K562 (cell line): ENCODE measurements around the gene GLIPR1. TPM values are rescaled to one million over a fixed set of nuclear protein-coding genes. Genes with fewer than 3 reads are reported as not detected.

Experiments
- ATAC-seq: fragments of 200-7000 bp; cut with Tn5 transposase; 3 replicates; pipeline ENCODE4 v1.9.1; 2020; ENCODE audit warnings: moderate library complexity
- BruUV-seq: library from RNA; stranded (reverse); fragments of 400-500 nt; replicated peaks from 2 replicates; lab custom pipeline; 2021; lab: Mats Ljungman, UMichigan
- CTCF ChIA-PET: fragments of 300-600 bp; formaldehyde crosslinking; extraction: SDS; loops from one replicate; lab custom pipeline; 2021; ENCODE audit warnings: low intra/inter-chr PET ratio; lab: Yijun Ruan, JAX
- POLR2A ChIA-PET: fragments of 300-600, 350-650 bp; sonication (Branson Sonifier 250); formaldehyde crosslinking; extraction: SDS; loops from one replicate; lab custom pipeline; 2021; ENCODE audit warnings: antibody characterized with exemption, inconsistent platforms; lab: Yijun Ruan, JAX
- DNase-seq, 4 experiments: peaks; one replicate each; pipeline versions ENCODE4 v3.0.0 to v3.0.0-alpha.2; 2011 to 2018; ENCODE audit warnings: low spot score in 3 of 4, mixed read lengths in 3 of 4; ENCODE audit errors: extremely low read depth in 1 of 4
- FAIRE-seq: peaks from 2 replicates; lab custom pipeline; 2011; peaks lifted over from hg19 to GRCh38; lab: Jason Lieb, UNC
- H2AFZ ChIP-seq: 2 replicates; pipeline ENCODE4 v1.6.0; 2011; ENCODE audit warnings: low read depth, low read length, control low read depth, inconsistent platforms
- H3K27ac ChIP-seq: fragments of 200-600 bp; 3 replicates; pipeline ENCODE4 v1.8.0; 2011; ENCODE audit warnings: low read depth, mild to moderate bottlenecking, control low read depth, inconsistent platforms, low read length, moderate library complexity, mixed read lengths; ENCODE audit errors: extremely low read depth
- H3K27me3 ChIP-seq, 2 experiments: fragments of 300-600 bp in 1 of 2; 2 replicates in 1 of 2; 3 replicates in 1 of 2; pipeline versions ENCODE4 v1.6.0 to v1.8.0; 2011; ENCODE audit warnings: inconsistent platforms in 2 of 2, low read length in 2 of 2, mild to moderate bottlenecking in 1 of 2, mixed read lengths in 1 of 2, moderate library complexity in 1 of 2; ENCODE audit not compliant: control insufficient read depth in 2 of 2, insufficient read depth in 2 of 2
- H3K36me3 ChIP-seq: fragments of 300-600 bp; 3 replicates; pipeline ENCODE4 v1.8.0; 2011; ENCODE audit warnings: mild to moderate bottlenecking, low read length, inconsistent platforms; ENCODE audit not compliant: control insufficient read depth, insufficient read depth
- H3K4me1 ChIP-seq, 2 experiments: fragments of 200-600 bp in 1 of 2; replicated peaks in 1 of 2; 2 replicates in 1 of 2; 3 replicates in 1 of 2; pipeline versions ENCODE4 v1.5.1 to v1.8.0; 2011; ENCODE audit warnings: inconsistent platforms in 2 of 2, low read length in 2 of 2, mild to moderate bottlenecking in 1 of 2, mixed read lengths in 1 of 2, moderate library complexity in 1 of 2; ENCODE audit not compliant: control insufficient read depth in 2 of 2, insufficient read depth in 2 of 2
- H3K4me2 ChIP-seq: 2 replicates; pipeline ENCODE4 v1.6.1; 2011; ENCODE audit warnings: low read length, control low read depth, inconsistent platforms, mixed read lengths; ENCODE audit not compliant: insufficient read depth
- H3K4me3 ChIP-seq: fragments of 200-600 bp; sonication (generic), shearing (Covaris generic); 2 replicates; pipeline ENCODE4 v1.5.1; 2016; ENCODE audit warnings: control low read depth, inconsistent platforms
- H3K79me2 ChIP-seq: fragments of 200-600 bp; 3 replicates; pipeline ENCODE4 v1.8.0; 2011; ENCODE audit warnings: low read length, inconsistent platforms; ENCODE audit not compliant: control insufficient read depth, insufficient read depth
- H3K9ac ChIP-seq, 2 experiments: 2 replicates each; pipeline versions ENCODE4 v1.6.0 to v1.6.1; 2011; ENCODE audit warnings: low read depth in 2 of 2, low read length in 2 of 2, control low read depth in 1 of 2, inconsistent platforms in 1 of 2, mild to moderate bottlenecking in 1 of 2, mixed read lengths in 1 of 2; ENCODE audit not compliant: insufficient read depth in 1 of 2
- H3K9me1 ChIP-seq: one replicate; pipeline ENCODE4 v1.6.0; 2011; ENCODE audit warnings: inconsistent platforms, mild to moderate bottlenecking, low read length, moderate library complexity; ENCODE audit not compliant: control insufficient read depth, insufficient read depth
- H3K9me3 ChIP-seq: replicated peaks from 2 replicates; pipeline ENCODE4 v1.5.1; 2011; ENCODE audit warnings: low read depth, low read length, inconsistent platforms; ENCODE audit not compliant: control insufficient read depth, insufficient read depth
- H4K20me1 ChIP-seq: replicated peaks from 2 replicates; pipeline ENCODE4 v1.6.1; 2011; ENCODE audit warnings: low read length, inconsistent platforms, mixed read lengths; ENCODE audit not compliant: control insufficient read depth, insufficient read depth
- CEBPB ChIP-seq: fragments of 450-650 bp; IDR thresholded peaks from 2 replicates; pipeline ENCODE4 v1.6.1; 2016; ENCODE audit warnings: missing genetic modification characterization, missing compliant biosample characterization
- CEBPG ChIP-seq, 3 experiments: fragments of 200-800 bp in 1 of 3; sonication (Bioruptor generic) in 1 of 3; sonication (generic) in 1 of 3; formaldehyde crosslinking in 1 of 3; IDR thresholded peaks in 2 of 3; conservative IDR thresholded peaks in 1 of 3; 2 replicates each; pipeline versions ENCODE4 v1.6.1 to v1.8.0; 2016 to 2022; ENCODE audit warnings: missing compliant biosample characterization in 2 of 3, missing genetic modification characterization in 2 of 3, mild to moderate bottlenecking in 1 of 3, missing genetic modification reagents in 1 of 3
- E2F6 ChIP-seq, 2 experiments: IDR thresholded peaks; 2 replicates each; pipeline ENCODE4 v1.6.1; 2011; ENCODE audit warnings: borderline replicate concordance in 1 of 2, control low read depth in 1 of 2, low read depth in 1 of 2, low read length in 1 of 2, mild to moderate bottlenecking in 1 of 2, mixed read lengths in 1 of 2, moderate library complexity in 1 of 2; ENCODE audit not compliant: insufficient read depth in 1 of 2, insufficient read length in 1 of 2, poor library complexity in 1 of 2, severe bottlenecking in 1 of 2; ENCODE audit errors: extremely low read depth in 1 of 2
- HMGXB4 ChIP-seq: sonication (generic); formaldehyde crosslinking; IDR thresholded peaks from 2 replicates; pipeline ENCODE4 v1.8.1; 2023; ENCODE audit warnings: mild to moderate bottlenecking, missing genetic modification reagents
- MBD2 ChIP-seq: sonication (generic); IDR thresholded peaks from 2 replicates; pipeline ENCODE4 v1.6.1; 2016; ENCODE audit warnings: low read depth, borderline replicate concordance
- WGBS: fragments of 100-300 bp; shearing (Covaris generic); methylation state at CpG from one replicate; pipeline ENCODE4 v1.1.6; 2016; ENCODE audit warnings: low coverage, mixed read lengths; ENCODE audit not compliant: insufficient coverage; ENCODE audit errors: missing lambda C conversion rate; 5-methylcytosine and 5-hydroxymethylcytosine counted together
- in situ Hi-C: fragments of 300-500 bp; cut with MboI; formaldehyde crosslinking; loops from 4 replicates; pipeline ENCODE4 v1.15.0; 2018; ENCODE audit warnings: inconsistent platforms, mixed read lengths
- intact Hi-C: fragments of 100-400 bp; cut with micrococcal nuclease; formaldehyde crosslinking; loops from 2 replicates; pipeline ENCODE4 v1.14.2; 2022
- polyA plus RNA-seq, 8 experiments: library from polyadenylated mRNA; depleted of rRNA in 4 of 8; stranded (reverse) in 5 of 8; unstranded in 3 of 8; fragments of >200 nt; fragmentation: Nextera tagmentation in 2 of 8; fragmentation: Illumina TruSeq in 1 of 8; extraction: Ambion mirVana in 2 of 8; extraction: Trizol in 1 of 8; gene quantifications; 2 replicates each; pipeline versions ENCODE4 v1.2.1 to v1.2.3, GENCODE V29; 2011 to 2014; ENCODE audit warnings: inconsistent platforms in 1 of 8, missing spikeins in 1 of 8
- total RNA-seq, 7 experiments: library from RNA; depleted of rRNA in 6 of 7; stranded (reverse); fragments of >200 nt in 6 of 7; fragmentation: Illumina TruSeq in 2 of 7; extraction: Trizol in 2 of 7; gene quantifications; 2 replicates each; pipeline versions ENCODE4 v1.2.1 to v1.2.3, GENCODE V29; 2011 to 2021; ENCODE audit warnings: low replicate concordance in 1 of 7

Gene GLIPR1
- total and polyA plus RNA-seq, 9 of the 15 experiments (the other 6 are each of a cell fraction or from before 2014, with no cell fraction given): 0.26 to 2.1 (median 1.2) TPM

GRCh38 chr12:75533239-75533638 is 52.7 kb downstream of the GLIPR1 start (continued):
- no peak for TF ChIP-seq MBD2

- 11% methylated on average over 2 of the region's 2 CpGs for whole genome bisulfite sequencing
These were observed 59.3 kb downstream of the GLIPR1 start for GRCh38 chr12:75539889-75540288.

More at GRCh38 chr12:75539889-75540288, 59.3 kb downstream of the GLIPR1 start:
- in situ Hi-C loops (no loop called here), intact Hi-C loops (loop anchor here (10.0 kb wide), 1 partner anchor 275 kb away; no protein-coding TSS in a partner anchor)
- Histone ChIP-seq H3K9me1 (no peaks in the 10 kb centered on the region), H3K4me2 (no peak overlapping the region), H4K20me1 (no peaks in the 10 kb centered on the region), H3K27me3 (no peaks in the 10 kb centered on the region), H3K9ac (no peak overlapping the region), H2AFZ (no peak overlapping the region), H3K4me3 (no peak overlapping the region), H3K79me2 (no peaks in the 10 kb centered on the region), H3K4me1 (no peaks in the 10 kb centered on the region), H3K9me3 (no peaks in the 10 kb centered on the region), H3K27ac (no peak overlapping the region), H3K36me3 (no peaks in the 10 kb centered on the region)
- FAIRE-seq (no peak), DNase-seq (no peak), ATAC-seq (no peak)
- POLR2A ChIA-PET: no interaction called here
- no TSS peak for BruUV-seq
- TF ChIP-seq CEBPB (tag): peak; percentile 60
- TF ChIP-seq E2F6 (IDR thresholded peaks at IDR 0.05; ENCODE audit: borderline replicate concordance in 1 of 2, extremely low read depth in 1 of 2, insufficient read depth in 1 of 2, insufficient read length in 1 of 2, low read depth in 1 of 2, low read length in 1 of 2, poor library complexity in 1 of 2, severe bottlenecking in 1 of 2): no peak
- TF ChIP-seq CEBPG (CRISPR knock-in tag; IDR thresholded peaks at IDR 0.05): no peak
- peak in 1 of 2 experiments; percentile 72; a peak in 2 of 4 replicates for TF ChIP-seq CEBPG (tag; conservative IDR thresholded peaks at IDR 0.05 in 1 of 2, IDR thresholded peaks at IDR 0.05 in 1 of 2)
- no peak for TF ChIP-seq HMGXB4 (CRISPR knock-in tag)
- CTCF ChIA-PET: no interaction called here
